IMR-90 (cell line): ENCODE measurements around the gene SERPINA4. TPM values are rescaled to one million over a fixed set of nuclear protein-coding genes. Genes with fewer than 3 reads are reported as not detected.

Source experiments
- ATAC-seq: fragments of 200-7000 bp; cut with Tn5 transposase; 2 replicates; pipeline ENCODE4 v1.9.1; 2020; ENCODE audit warnings: low read depth, mild to moderate bottlenecking, moderate library complexity
- BruUV-seq: library from RNA; stranded (reverse); fragments of 400-500 nt; replicated peaks from 2 replicates; lab custom pipeline; 2021; lab: Mats Ljungman, UMichigan
- CTCF ChIA-PET: fragments of 300-600 bp; formaldehyde crosslinking; extraction: SDS; loops from one replicate; lab custom pipeline; 2021; ENCODE audit warnings: antibody characterized with exemption; lab: Yijun Ruan, JAX
- POLR2A ChIA-PET: fragments of 300-600 bp; sonication (Branson Sonifier 250); formaldehyde crosslinking; loops from one replicate; lab custom pipeline; 2022; ENCODE audit warnings: antibody characterized with exemption; ENCODE audit not compliant: unreplicated experiment; lab: Charles Lee
- DNase-seq: peaks from one replicate; pipeline ENCODE4 v3.0.0; 2013
- H2AFZ ChIP-seq: replicated peaks from 2 replicates; pipeline ENCODE3; 2013; ENCODE audit warnings: low read length, mild to moderate bottlenecking; ENCODE audit not compliant: poor library complexity
- H2AK5ac ChIP-seq: 2 replicates; pipeline ENCODE4 v1.6.1; 2013; ENCODE audit warnings: low read depth, low read length, inconsistent platforms
- H2AK9ac ChIP-seq: replicated peaks from 2 replicates; pipeline ENCODE3; 2013; ENCODE audit warnings: mild to moderate bottlenecking, low read depth, low read length, moderate library complexity; ENCODE audit not compliant: poor library complexity
- H2BK120ac ChIP-seq: 2 replicates; pipeline ENCODE4 v1.6.1; 2013; ENCODE audit warnings: low read depth, low read length, inconsistent platforms
- H2BK15ac ChIP-seq: 3 replicates; pipeline ENCODE4 v1.6.1; 2013; ENCODE audit warnings: low read depth, low read length, inconsistent platforms
- H2BK20ac ChIP-seq: 2 replicates; pipeline ENCODE4 v1.6.1; 2013; ENCODE audit warnings: low read depth, mild to moderate bottlenecking, inconsistent platforms, low read length, moderate library complexity
- H2BK5ac ChIP-seq: 2 replicates; pipeline ENCODE4 v1.6.1; 2013; ENCODE audit warnings: mild to moderate bottlenecking, low read depth, low read length, inconsistent platforms; ENCODE audit not compliant: poor library complexity, severe bottlenecking
- H3K14ac ChIP-seq: replicated peaks from 2 replicates; pipeline ENCODE4 v1.6.1; 2013; ENCODE audit warnings: low read depth, low read length, inconsistent platforms
- H3K18ac ChIP-seq: 2 replicates; pipeline ENCODE4 v1.6.1; 2013; ENCODE audit warnings: low read depth, low read length, control low read depth
- H3K23ac ChIP-seq: 2 replicates; pipeline ENCODE4 v1.6.1; 2013; ENCODE audit warnings: low read depth, low read length, inconsistent platforms
- H3K27ac ChIP-seq: 2 replicates; pipeline ENCODE4 v1.5.1; 2013; ENCODE audit warnings: mild to moderate bottlenecking, control low read depth, low read length; ENCODE audit not compliant: insufficient read depth
- H3K27me3 ChIP-seq: 2 replicates; pipeline ENCODE4 v1.6.1; 2013; ENCODE audit warnings: low read length; ENCODE audit not compliant: control insufficient read depth, insufficient read depth
- H3K36me3 ChIP-seq: 2 replicates; pipeline ENCODE4 v1.6.1; 2013; ENCODE audit warnings: low read length, mixed read lengths; ENCODE audit not compliant: control insufficient read depth, insufficient read depth
- H3K4ac ChIP-seq: 2 replicates; pipeline ENCODE4 v1.6.1; 2013; ENCODE audit warnings: low read depth, low read length, inconsistent platforms
- H3K4me1 ChIP-seq: 2 replicates; pipeline ENCODE4 v1.6.1; 2013; ENCODE audit warnings: low read length, mixed read lengths; ENCODE audit not compliant: control insufficient read depth, insufficient read depth
- H3K4me2 ChIP-seq: 2 replicates; pipeline ENCODE4 v1.6.1; 2013; ENCODE audit warnings: low read depth, mild to moderate bottlenecking, control low read depth, low read length, moderate library complexity
- H3K4me3 ChIP-seq: 2 replicates; pipeline ENCODE4 v1.5.1; 2013; ENCODE audit warnings: low read depth, mild to moderate bottlenecking, control low read depth, low read length, moderate library complexity; ENCODE audit not compliant: insufficient read depth
- H3K56ac ChIP-seq: 2 replicates; pipeline ENCODE4 v1.6.1; 2013; ENCODE audit warnings: low read length, inconsistent platforms; ENCODE audit not compliant: insufficient read depth; ENCODE audit errors: extremely low read depth
- H3K79me1 ChIP-seq, 2 experiments: 2 replicates each; pipeline ENCODE4 v1.6.1; 2013; ENCODE audit warnings: low read length in 2 of 2, inconsistent platforms in 1 of 2, low read depth in 1 of 2
- H3K9ac ChIP-seq: 2 replicates; pipeline ENCODE4 v1.6.1; 2013; ENCODE audit warnings: low read depth, low read length, control low read depth
- H3K9me1 ChIP-seq: 2 replicates; pipeline ENCODE4 v1.6.1; 2013; ENCODE audit warnings: low read length, inconsistent platforms; ENCODE audit not compliant: insufficient read depth
- H3K9me3 ChIP-seq: 2 replicates; pipeline ENCODE4 v1.6.1; 2013; ENCODE audit warnings: low read length; ENCODE audit not compliant: control insufficient read depth, insufficient read depth
- H4K20me1 ChIP-seq: 2 replicates; pipeline ENCODE4 v1.6.1; 2013; ENCODE audit warnings: low read length, inconsistent platforms; ENCODE audit not compliant: insufficient read depth
- H4K5ac ChIP-seq: 2 replicates; pipeline ENCODE4 v1.6.1; 2013; ENCODE audit warnings: mild to moderate bottlenecking, low read depth, low read length, control low read depth
- H4K8ac ChIP-seq, 2 experiments: 2 replicates each; pipeline ENCODE4 v1.6.1; 2013; ENCODE audit warnings: low read depth in 2 of 2, low read length in 2 of 2, control low read depth in 1 of 2, inconsistent platforms in 1 of 2
- H4K91ac ChIP-seq: 2 replicates; pipeline ENCODE4 v1.6.1; 2013; ENCODE audit warnings: low read depth, low read length, inconsistent platforms; ENCODE audit not compliant: insufficient read depth
- WGBS, 2 experiments: methylation state at CpG; one replicate each; pipeline versions ENCODE4 v1.1.5 to v1.1.7; 2013; ENCODE audit warnings: missing lambda C conversion rate in 2 of 2; ENCODE audit not compliant: insufficient read length in 1 of 2; ENCODE audit errors: extremely low coverage in 2 of 2; 5-methylcytosine and 5-hydroxymethylcytosine counted together
- dilution Hi-C: fragments of 300-500 bp; cut with HindIII; formaldehyde crosslinking; loops from one replicate; pipeline ENCODE4 v1.14.3; 2018; ENCODE audit warnings: low sequenced_read_pairs; ENCODE audit not compliant: unreplicated experiment
- in situ Hi-C: fragments of 300-500 bp; cut with MboI; formaldehyde crosslinking; loops from 3 replicates; pipeline ENCODE4 v1.14.3; 2019; ENCODE audit warnings: low sequenced_read_pairs, inconsistent platforms, mixed read lengths
- intact Hi-C: fragments of 100-400 bp; cut with micrococcal nuclease; formaldehyde crosslinking; loops from 2 replicates; pipeline ENCODE4 v1.10.0; 2022
- polyA plus RNA-seq, 3 experiments: library from polyadenylated mRNA; depleted of rRNA; stranded (reverse); fragments of >200 nt; gene quantifications; 2 replicates each; pipeline ENCODE4 v1.2.3, GENCODE V29; 2012; ENCODE audit warnings: low replicate concordance in 1 of 3
- total RNA-seq: library from RNA; depleted of rRNA; stranded (reverse); fragments of >200 nt; gene quantifications from 2 replicates; pipeline ENCODE4 v1.2.3, GENCODE V29; 2012
- TF ChIP-seq, protein P1 (sequence below): conservative IDR thresholded peaks from 2 replicates; pipeline ENCODE4 v1.5.1; 2012; ENCODE audit warnings: mild to moderate bottlenecking, low read depth, low read length, improper control_type of control experiment

The SERPINA4 gene
- total and polyA plus RNA-seq, 2 of the 4 experiments (the other 2 are of a cell fraction): not detected

DNA sequence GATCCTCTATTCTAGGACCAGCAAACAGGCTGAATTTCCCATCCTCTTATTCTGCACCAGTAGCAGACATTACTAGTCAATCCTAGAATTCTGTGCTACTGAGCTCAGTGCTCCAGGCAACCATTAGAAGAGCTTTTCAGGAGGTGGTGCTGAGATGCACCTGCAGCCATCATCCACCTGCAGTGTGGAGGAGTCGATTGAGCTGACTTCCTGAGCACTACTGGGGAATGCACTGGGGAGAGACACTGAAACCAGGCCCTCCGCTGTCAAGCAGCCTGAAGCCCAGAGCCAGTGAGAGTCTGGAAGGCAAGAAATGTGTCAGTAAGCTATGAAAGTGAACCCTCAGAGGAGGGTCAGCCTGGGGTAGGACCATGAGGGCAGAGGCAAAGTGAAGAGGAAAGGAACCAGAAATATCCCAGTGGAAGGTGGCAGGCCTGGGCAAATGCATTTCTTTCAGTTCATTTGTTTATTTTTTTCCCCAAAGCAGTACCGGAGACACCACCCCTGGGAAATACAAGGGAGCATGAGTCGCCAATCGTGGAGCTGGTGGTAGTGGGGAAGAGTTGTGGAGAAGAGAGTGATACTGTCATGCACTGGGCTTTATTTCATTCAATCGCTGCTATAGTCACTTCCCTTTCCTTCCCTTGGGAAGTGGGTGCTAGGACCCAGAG lies 23.0 kb upstream of the SERPINA4 start:
- Histone ChIP-seq H2AFZ (no peak overlapping the region), H4K8ac (no peak overlapping the region), H2BK15ac (no peak overlapping the region), H3K18ac (no peak overlapping the region), H4K91ac (no peak overlapping the region), H2AK5ac (no peak overlapping the region), H3K14ac (no peak overlapping the region), H3K56ac (no peak overlapping the region), H3K4ac (no peak overlapping the region), H3K9me1 (no peaks in the 10 kb centered on the region), H4K20me1 (no peaks in the 10 kb centered on the region), H3K79me1 (no peaks in the 10 kb centered on the region), H3K27me3 (no peaks in the 10 kb centered on the region), H3K9ac (no peak overlapping the region), H3K4me1 (no peaks in the 10 kb centered on the region), H3K36me3 (no peaks in the 10 kb centered on the region), H3K23ac (no peak overlapping the region), H3K4me2 (no peak overlapping the region), H3K4me3 (no peak overlapping the region), H2BK20ac (no peak overlapping the region), H2BK5ac (no peak overlapping the region), H3K27ac (no peak overlapping the region), H4K5ac (no peak overlapping the region), H2AK9ac (no peak overlapping the region), H2BK120ac (no peak overlapping the region), H3K9me3 (no peaks in the 10 kb centered on the region)
- DNase-seq: no peak
- ChIA-PET POLR2A (no interaction called here), CTCF (no interaction called here)
- BruUV-seq: no TSS peak
- dilution Hi-C loops (no loop called here), intact Hi-C loops (no loop called here), in situ Hi-C loops (no loop called here)
- WGBS, 2 experiments: 71% methylated on average over 1 of the region's 6 CpGs; no CpG with 5 or more reads in 1 of the 2 experiments
- no peak for ATAC-seq
- TF ChIP-seq, protein P1, sequence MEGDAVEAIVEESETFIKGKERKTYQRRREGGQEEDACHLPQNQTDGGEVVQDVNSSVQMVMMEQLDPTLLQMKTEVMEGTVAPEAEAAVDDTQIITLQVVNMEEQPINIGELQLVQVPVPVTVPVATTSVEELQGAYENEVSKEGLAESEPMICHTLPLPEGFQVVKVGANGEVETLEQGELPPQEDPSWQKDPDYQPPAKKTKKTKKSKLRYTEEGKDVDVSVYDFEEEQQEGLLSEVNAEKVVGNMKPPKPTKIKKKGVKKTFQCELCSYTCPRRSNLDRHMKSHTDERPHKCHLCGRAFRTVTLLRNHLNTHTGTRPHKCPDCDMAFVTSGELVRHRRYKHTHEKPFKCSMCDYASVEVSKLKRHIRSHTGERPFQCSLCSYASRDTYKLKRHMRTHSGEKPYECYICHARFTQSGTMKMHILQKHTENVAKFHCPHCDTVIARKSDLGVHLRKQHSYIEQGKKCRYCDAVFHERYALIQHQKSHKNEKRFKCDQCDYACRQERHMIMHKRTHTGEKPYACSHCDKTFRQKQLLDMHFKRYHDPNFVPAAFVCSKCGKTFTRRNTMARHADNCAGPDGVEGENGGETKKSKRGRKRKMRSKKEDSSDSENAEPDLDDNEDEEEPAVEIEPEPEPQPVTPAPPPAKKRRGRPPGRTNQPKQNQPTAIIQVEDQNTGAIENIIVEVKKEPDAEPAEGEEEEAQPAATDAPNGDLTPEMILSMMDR: no peak
